Ectodermal cell (in vitro differentiated cells): ENCODE measurements around the gene IQSEC1.

ENCODE experiments used
- H3K27ac ChIP-seq: 2 replicates; pipeline ENCODE4 v1.7.0; 2013; ENCODE audit warnings: mild to moderate bottlenecking, low read depth, low read length; ENCODE audit not compliant: insufficient read depth, poor library complexity, severe bottlenecking
- H3K27me3 ChIP-seq: 2 replicates; pipeline ENCODE4 v1.7.0; 2013; ENCODE audit warnings: mild to moderate bottlenecking, low read length; ENCODE audit not compliant: insufficient read depth, control insufficient read depth, poor library complexity, severe bottlenecking
- H3K36me3 ChIP-seq: one replicate; pipeline ENCODE4 v1.7.0; 2013; ENCODE audit warnings: low read length; ENCODE audit not compliant: control insufficient read depth, insufficient read depth
- H3K4me1 ChIP-seq: one replicate; pipeline ENCODE4 v1.7.0; 2013; ENCODE audit warnings: low read length; ENCODE audit not compliant: control insufficient read depth, insufficient read depth
- H3K4me3 ChIP-seq: 2 replicates; pipeline ENCODE4 v1.7.0; 2013; ENCODE audit warnings: low read depth, low read length, control low read depth; ENCODE audit not compliant: insufficient read depth
- H3K9me3 ChIP-seq: 2 replicates; pipeline ENCODE4 v1.7.0; 2013; ENCODE audit warnings: mild to moderate bottlenecking, low read length, moderate library complexity; ENCODE audit not compliant: control insufficient read depth
- WGBS, 2 experiments: methylation state at CpG; one replicate each; pipeline ENCODE4 v1.1.7; 2013; ENCODE audit warnings: missing lambda C conversion rate in 2 of 2; 5-methylcytosine and 5-hydroxymethylcytosine counted together

The IQSEC1 gene

DNA sequence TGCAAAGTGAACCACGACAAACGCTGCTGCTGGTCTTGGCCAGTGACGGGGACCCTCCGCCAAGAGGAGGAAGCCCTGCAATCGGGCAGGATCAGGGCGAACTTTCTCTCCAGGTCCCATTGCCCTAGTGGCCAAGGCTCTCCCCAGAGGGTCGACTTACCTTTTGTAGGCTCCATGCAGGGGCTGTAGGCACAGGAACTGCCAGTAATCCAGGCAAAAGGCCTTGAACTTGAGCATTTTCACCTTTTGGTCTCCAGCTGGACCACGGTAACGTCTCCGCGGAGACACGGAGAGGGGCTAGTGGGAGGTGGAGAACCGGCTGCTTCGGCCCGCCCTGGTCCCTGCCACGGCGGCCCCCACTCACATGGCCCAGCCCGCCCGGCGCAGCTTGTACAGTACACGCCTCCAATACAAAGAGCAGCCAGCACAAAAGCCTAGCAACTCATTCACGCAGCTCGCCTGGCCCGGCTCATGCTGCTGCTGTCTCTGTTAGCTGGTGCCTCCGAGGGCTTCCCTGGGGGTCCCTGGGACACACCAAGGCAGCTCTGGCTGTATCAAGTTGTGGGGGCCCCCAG is 31.0 kb downstream of the IQSEC1 start:
- 90 to 91% methylated on average over 25 of the region's 25 CpGs for WGBS, 2 experiments
- peak overlapping the region; percentile 65 for H3K27ac ChIP-seq
- H3K4me1 ChIP-seq, result peaks cover 68% of the 10 kb centered on the region
- no peaks in the 10 kb centered on the region for H3K9me3 ChIP-seq
- H3K27me3 ChIP-seq, result no peaks in the 10 kb centered on the region
- H3K4me3 ChIP-seq, result no peak overlapping the region
- no peaks in the 10 kb centered on the region for H3K36me3 ChIP-seq

DNA sequence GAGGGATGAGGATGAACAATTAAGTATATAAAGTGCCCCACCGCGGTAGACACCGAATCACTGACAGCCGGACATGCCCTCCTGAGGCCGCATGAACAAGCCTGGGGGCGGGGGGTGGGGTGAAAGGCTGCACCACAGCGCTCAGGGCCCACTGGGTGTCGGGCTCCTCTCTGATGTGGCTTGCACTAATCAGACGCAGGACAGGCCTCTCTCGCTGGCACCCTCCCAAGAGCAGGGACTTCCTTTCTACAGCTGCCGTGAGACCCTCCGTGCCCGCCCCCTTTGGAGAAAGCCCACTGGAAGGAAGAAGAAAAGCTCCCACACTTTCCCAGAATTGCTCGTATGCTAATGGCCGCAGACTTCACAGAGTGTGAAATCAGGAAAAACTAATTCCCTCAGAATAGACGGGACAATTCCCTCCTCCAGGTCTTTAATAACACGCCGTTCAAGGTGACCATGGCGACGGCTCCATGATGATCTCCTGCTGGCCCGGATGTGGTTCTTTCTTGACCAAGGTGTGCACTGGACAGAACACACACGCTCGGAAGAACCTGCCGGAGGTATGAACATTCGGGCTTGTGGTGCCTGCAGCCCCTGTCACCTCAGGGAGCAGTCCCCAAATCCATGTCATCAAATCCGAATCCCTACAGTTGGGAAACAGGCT is 32.0 kb downstream of the IQSEC1 start:
- H3K9me3 ChIP-seq, result no peaks in the 10 kb centered on the region
- no peak overlapping the region for H3K4me3 ChIP-seq
- H3K27ac ChIP-seq, result no peak overlapping the region
- no peaks in the 10 kb centered on the region for H3K36me3 ChIP-seq
- 87 to 88% methylated on average over 26 of the region's 26 CpGs for WGBS, 2 experiments
- H3K4me1 ChIP-seq, result peaks cover 61% of the 10 kb centered on the region
- H3K27me3 ChIP-seq, result no peaks in the 10 kb centered on the region

DNA sequence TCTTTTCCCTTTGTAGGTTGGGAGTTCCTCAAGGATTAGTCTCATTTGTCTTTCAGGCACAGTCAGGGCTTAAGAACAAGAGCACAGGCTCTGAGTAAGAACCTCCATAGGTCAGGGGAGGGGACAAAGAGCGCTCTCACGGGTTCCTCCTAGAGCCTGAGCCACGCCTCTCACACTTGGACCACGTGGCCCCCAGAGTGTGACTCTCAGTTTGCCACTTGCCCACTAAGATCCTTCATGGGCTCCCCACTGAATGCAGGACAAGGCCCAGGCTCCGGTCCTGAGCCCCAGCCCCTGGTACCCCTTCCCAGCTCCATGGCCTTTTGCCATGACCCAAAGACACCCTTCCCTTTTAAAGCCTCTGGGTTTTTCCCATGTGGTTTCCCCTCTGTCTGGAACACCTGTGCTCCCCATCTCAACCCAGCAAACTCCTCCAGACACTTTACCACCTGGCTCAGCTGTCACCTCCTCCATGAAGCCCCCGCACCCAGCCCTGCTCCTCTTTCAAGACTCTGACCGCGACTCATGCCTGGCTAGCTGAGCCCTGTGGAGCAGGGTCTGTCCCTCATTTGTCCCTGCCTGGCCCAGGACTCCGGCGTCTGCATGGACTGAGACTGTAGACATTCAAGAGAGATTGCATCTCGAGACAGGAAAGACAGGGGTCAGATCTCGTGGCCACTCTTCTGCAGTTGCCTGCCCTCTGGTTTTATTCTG is 32.7 kb downstream of the IQSEC1 start:
- no peaks in the 10 kb centered on the region for H3K27me3 ChIP-seq
- H3K4me3 ChIP-seq, result no peak overlapping the region
- WGBS, 2 experiments, result 74% methylated on average over 12 of the region's 12 CpGs
- H3K36me3 ChIP-seq, result no peaks in the 10 kb centered on the region
- peaks cover 61% of the 10 kb centered on the region for H3K4me1 ChIP-seq
- H3K9me3 ChIP-seq, result no peaks in the 10 kb centered on the region
- no peak overlapping the region for H3K27ac ChIP-seq

DNA sequence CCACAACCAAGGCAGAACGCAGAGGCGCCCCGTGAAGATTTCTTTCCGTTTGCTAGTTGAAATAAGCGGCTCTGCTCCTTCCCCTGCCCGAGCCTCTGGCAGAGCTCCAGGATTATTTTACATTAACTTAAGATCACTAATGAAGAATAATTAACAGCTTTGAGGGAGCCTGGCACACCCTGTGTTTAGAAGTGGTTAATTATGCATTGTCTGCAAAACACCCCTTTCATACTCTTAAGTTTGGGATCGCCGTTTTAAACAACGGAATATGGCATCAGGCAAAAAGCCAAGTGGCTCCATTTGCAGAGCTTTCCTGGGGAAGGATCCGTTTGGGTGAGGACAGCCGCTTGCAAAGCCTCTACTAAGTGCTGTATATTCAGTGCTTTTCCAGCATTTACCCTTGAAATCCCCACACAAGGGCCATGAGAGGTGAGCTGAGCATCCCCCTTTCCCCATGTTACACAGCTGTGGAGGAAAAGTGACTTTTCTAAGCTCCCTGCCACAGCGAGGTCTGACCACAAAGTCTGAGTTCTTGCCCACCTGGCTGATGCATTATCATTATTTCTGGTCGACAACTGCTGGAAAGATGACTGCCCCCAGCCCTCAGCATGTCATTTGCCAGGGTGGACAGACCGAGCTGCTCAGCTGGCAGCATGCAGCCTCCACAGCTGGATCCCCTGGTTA is 33.9 kb downstream of the IQSEC1 start:
- no peak overlapping the region for H3K4me3 ChIP-seq
- no peak overlapping the region for H3K27ac ChIP-seq
- peaks cover 52% of the 10 kb centered on the region for H3K4me1 ChIP-seq
- H3K9me3 ChIP-seq, result no peaks in the 10 kb centered on the region
- H3K36me3 ChIP-seq, result no peaks in the 10 kb centered on the region
- no peaks in the 10 kb centered on the region for H3K27me3 ChIP-seq
- 78 to 79% methylated on average over 13 to 14 of the region's 14 CpGs for WGBS, 2 experiments

DNA sequence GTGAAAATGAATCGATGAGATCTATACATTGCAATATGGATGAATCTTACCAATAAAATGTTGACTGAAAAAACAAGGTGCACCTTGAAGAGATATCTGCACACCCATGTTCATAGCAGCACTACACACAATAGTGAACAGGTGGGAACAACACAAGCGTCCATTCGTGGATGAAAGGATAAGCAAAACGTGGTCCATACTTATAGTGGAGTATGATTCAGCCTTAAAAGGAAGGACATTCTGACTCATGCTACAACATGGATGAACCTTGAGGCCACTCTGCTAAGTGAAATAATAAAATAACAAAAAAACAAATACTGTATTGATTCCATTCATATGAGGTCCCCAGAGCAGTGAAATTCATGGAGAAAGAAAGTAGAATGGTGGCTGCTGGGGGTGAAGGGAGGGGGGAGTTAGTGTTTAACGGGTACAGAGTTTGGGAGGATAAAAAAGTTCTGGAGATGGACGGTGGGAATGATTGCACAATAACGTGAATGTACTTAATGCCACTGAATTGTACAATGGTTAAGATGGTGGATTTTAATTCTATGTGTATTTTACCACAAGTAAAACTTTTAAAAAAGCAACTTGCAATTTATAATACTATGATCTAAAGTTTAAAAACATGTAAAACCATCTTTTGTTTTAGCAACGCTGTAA is 35.6 kb downstream of the IQSEC1 start:
- Histone ChIP-seq H3K4me3 (no peak overlapping the region), H3K36me3 (no peaks in the 10 kb centered on the region), H3K27me3 (no peaks in the 10 kb centered on the region), H3K4me1 (peaks cover 35% of the 10 kb centered on the region), H3K27ac (no peak overlapping the region), H3K9me3 (no peaks in the 10 kb centered on the region)
- 93 to 94% methylated on average over 6 to 7 of the region's 8 CpGs for WGBS, 2 experiments

DNA sequence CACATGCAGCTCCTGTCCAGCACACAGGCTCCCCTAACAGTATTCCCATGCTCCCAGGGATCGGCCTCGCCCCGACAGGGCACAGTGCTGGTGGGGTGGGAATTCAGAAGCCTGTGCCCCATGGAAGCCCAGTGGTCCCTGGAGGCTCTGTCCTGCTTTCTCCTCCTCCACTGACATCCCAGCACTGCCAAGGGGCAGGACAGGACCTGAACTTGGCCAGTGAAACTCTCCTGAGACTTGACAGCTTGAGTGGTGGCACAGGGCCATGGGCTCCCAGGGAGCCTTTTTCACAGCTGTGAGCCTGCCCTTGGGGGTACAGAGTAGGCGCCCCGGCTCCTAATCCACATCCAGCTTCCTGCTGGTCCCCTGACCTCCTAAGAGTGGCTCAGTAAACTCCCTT is 38.4 kb downstream of the IQSEC1 start:
- Histone ChIP-seq H3K4me1 (peaks cover 9% of the 10 kb centered on the region), H3K27me3 (no peaks in the 10 kb centered on the region), H3K4me3 (no peak overlapping the region), H3K9me3 (no peaks in the 10 kb centered on the region), H3K27ac (no peak overlapping the region), H3K36me3 (no peaks in the 10 kb centered on the region)
- 93 to 97% methylated on average over 5 of the region's 5 CpGs for WGBS, 2 experiments

DNA sequence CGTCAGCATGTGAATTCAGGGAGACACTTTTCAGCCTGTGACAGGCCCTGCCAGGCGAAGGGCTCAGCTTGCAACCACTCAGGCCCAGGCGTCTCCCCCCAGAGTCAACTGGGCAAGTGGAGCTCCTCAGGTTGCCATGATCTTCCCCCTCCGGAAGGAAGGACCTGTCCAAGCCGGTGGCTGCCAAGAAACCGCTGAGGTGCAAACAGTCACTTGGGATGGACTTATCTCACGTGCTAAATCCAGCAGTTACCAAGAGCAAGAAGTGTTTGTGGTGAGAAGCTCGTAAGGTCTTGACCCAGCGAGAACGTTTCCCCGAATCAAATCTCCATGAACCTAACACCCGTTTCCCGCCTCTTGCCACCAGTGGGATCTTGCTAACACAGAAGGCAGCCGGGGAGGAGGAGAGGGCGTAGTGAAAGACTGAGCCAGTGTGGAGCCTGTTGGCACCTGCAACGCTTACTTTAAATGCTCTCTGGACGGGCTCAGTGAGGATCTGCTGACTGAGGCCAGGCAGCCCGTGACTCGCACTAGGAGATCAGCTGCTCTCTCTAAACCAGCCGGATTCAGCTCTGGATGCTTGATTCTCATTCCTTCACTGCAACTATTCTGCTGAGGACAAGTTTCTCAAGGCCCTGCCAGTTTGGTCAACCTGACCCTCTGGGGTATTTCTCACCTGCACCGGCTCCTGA is 39.0 kb downstream of the IQSEC1 start:
- H3K36me3 ChIP-seq, result no peaks in the 10 kb centered on the region
- no peaks in the 10 kb centered on the region for H3K27me3 ChIP-seq
- H3K4me3 ChIP-seq, result no peak overlapping the region
- peaks cover 4% of the 10 kb centered on the region for H3K4me1 ChIP-seq
- WGBS, 2 experiments, result 91 to 93% methylated on average over 21 of the region's 21 CpGs
- H3K9me3 ChIP-seq, result no peaks in the 10 kb centered on the region
- no peak overlapping the region for H3K27ac ChIP-seq

DNA sequence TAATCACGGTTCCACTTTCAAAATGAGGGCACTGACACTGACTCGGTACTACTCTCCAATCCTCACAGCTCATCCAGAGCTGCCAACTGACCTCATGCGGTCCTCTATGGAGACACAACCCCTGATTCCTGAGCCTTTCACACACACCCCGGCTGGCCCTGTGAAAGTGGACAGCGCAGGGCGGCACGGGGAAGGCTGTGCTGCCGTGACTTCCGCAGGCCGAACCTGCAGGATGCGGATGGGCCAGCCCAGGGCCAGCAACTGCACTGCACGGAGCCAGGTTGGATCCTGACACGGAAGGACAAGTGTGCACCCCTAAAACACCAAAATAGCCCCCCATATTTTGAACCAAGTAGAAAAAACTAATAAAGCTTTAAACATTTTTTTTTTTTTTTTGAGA is 41.0 kb downstream of the IQSEC1 start:
- Histone ChIP-seq H3K4me1 (peaks cover 4% of the 10 kb centered on the region), H3K9me3 (no peaks in the 10 kb centered on the region), H3K27ac (no peak overlapping the region), H3K4me3 (no peak overlapping the region), H3K36me3 (no peaks in the 10 kb centered on the region), H3K27me3 (no peaks in the 10 kb centered on the region)
- WGBS, 2 experiments, result 94 to 96% methylated on average over 13 of the region's 13 CpGs

DNA sequence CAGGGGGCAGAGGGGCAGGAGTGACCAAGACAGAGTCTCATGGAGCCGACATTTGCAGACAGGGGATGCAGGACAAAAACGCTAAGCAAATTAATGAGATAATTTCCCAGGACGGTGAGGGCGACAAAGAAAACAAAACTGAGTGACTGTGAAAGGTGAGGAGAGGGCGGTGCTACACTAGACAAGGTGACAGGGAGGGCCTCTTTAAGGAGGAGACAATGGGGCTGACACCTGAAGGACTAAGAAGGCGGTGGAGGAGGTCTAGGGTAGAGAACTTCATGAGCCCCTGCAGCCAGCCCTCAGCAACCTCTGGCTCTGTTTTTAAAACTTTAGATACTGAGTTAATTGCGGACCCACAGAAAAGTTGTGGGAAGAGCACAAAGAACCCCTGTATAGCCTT is 41.6 kb downstream of the IQSEC1 start:
- Histone ChIP-seq H3K9me3 (no peaks in the 10 kb centered on the region), H3K4me1 (peaks cover 4% of the 10 kb centered on the region), H3K27ac (no peak overlapping the region), H3K27me3 (no peaks in the 10 kb centered on the region), H3K4me3 (no peak overlapping the region), H3K36me3 (no peaks in the 10 kb centered on the region)
- WGBS, 2 experiments, result 81 to 83% methylated on average over 7 of the region's 7 CpGs
